Measurements from ENCODE around the gene RAD50.

DNA sequence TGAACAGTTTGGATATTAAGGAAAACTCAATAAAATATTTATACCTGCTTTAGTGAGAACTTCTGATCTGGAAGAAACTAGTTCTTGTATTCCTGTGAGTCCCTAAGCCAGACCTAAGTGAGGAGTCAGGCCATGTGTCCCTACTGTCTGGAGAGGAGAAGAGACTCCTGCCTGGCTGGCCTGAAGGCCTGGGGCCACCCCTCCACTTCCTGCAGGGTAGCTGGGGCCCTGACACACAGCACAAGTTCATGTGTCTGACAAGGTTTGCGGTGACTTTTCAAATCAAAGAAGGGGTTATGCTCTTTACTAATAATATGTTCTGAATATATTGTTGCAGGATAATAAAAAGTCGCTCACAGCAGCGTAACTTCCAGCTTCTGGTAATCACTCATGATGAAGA, 85.1 kb downstream of the RAD50 start:
- TF ChIP-seq USF2 (IDR thresholded peaks at IDR 0.05; ENCODE audit: low read depth, low read length), result no peak
- TF ChIP-seq FOS (IDR thresholded peaks at IDR 0.05; ENCODE audit: low read depth, low read length), result no peak
- TF ChIP-seq CTCF (conservative IDR thresholded peaks at IDR 0.05; ENCODE audit: low read depth, low read length), result no peak
- TF ChIP-seq POLR2A (IDR thresholded peaks at IDR 0.05; ENCODE audit: low read depth, low read length), result no peak
- no peak for TF ChIP-seq CHD1 (IDR thresholded peaks at IDR 0.05; ENCODE audit: low read depth, low read length)
- TF ChIP-seq RFX5 (IDR thresholded peaks at IDR 0.05; ENCODE audit: low read depth, low read length), result no peak
- TF ChIP-seq SMC3 (IDR thresholded peaks at IDR 0.05; ENCODE audit: low read depth, low read length), result no peak

Data from IMR-90 (cell line).